Kidney capillary endothelial cell (primary cell): Measurements from ENCODE around the gene CDCA7.
"Not testable (repeated sequence)": the region's sequence is repeated elsewhere in the genome, so short reads cannot be mapped to it uniquely, and the experiment has no call there.

ENCODE experiments used
- DNase-seq: peaks from one replicate; pipeline ENCODE4 v3.0.0-alpha.2; 2018; ENCODE audit warnings: low spot score

Gene CDCA7

GRCh38 chr2:173404841-173405750 is 50.4 kb downstream of the CDCA7 start:
- DNase-seq, result no peak

GRCh38 chr2:173407176-173407575 is 52.5 kb downstream of the CDCA7 start:
- no peak for DNase-seq

- DNase-seq, result no peak
These were observed 53.0 kb downstream of the CDCA7 start for GRCh38 chr2:173407646-173408045.

- no peak for DNase-seq
These were observed 55.9 kb downstream of the CDCA7 start for GRCh38 chr2:173410579-173410978.

GRCh38 chr2:173412628-173413027 is 58.0 kb downstream of the CDCA7 start:
- no peak for DNase-seq

- DNase-seq, result peak; percentile 19
These were observed 60.2 kb downstream of the CDCA7 start for GRCh38 chr2:173414823-173415322.

- DNase-seq, result no peak
These were observed 61.0 kb downstream of the CDCA7 start for GRCh38 chr2:173415431-173416381.

- DNase-seq, result not testable (repeated sequence)
These were observed 61.9 kb downstream of the CDCA7 start for GRCh38 chr2:173416415-173417152.

GRCh38 chr2:173417341-173417740 is 62.7 kb downstream of the CDCA7 start:
- DNase-seq, result no peak

GRCh38 chr2:173417802-173418201 is 63.1 kb downstream of the CDCA7 start:
- no peak for DNase-seq
